GM12878 (cell line): ENCODE measurements around the gene KASH5. TPM values are rescaled to one million over a fixed set of nuclear protein-coding genes. Genes with fewer than 3 reads are reported as not detected.

Experiments used
- ATAC-seq: fragments of 200-7000 bp; cut with Tn5 transposase; 3 replicates; pipeline ENCODE4 v1.9.1; 2020; ENCODE audit warnings: mild to moderate bottlenecking, moderate library complexity
- BruUV-seq: library from RNA; stranded (reverse); fragments of 400-500 nt; replicated peaks from 2 replicates; lab custom pipeline; 2021; lab: Mats Ljungman, UMichigan
- CTCF ChIA-PET: fragments of 300-600 bp; sonication (Branson Sonifier 250); formaldehyde crosslinking; extraction: SDS; loops from one replicate; lab custom pipeline; 2021; ENCODE audit warnings: inconsistent platforms; lab: Yijun Ruan, JAX
- POLR2A ChIA-PET: fragments of 350-600 bp; formaldehyde crosslinking; extraction: SDS; loops from one replicate; lab custom pipeline; 2021; ENCODE audit warnings: inconsistent platforms; lab: Charles Lee
- RAD21 ChIA-PET: fragments of 300-600 bp; sonication (Branson Sonifier 250); formaldehyde crosslinking; loops from one replicate; lab custom pipeline; 2023; ENCODE audit warnings: antibody characterized with exemption; ENCODE audit not compliant: unreplicated experiment; lab: Charles Lee
- SMC1A ChIA-PET: fragments of 300-600 bp; sonication (Branson Sonifier 250); formaldehyde crosslinking; loops from one replicate; lab custom pipeline; 2023; ENCODE audit not compliant: unreplicated experiment, uncharacterized antibody; lab: Charles Lee
- DNase-seq: peaks from one replicate; pipeline ENCODE4 v3.0.0-alpha.2; 2011; ENCODE audit warnings: low read depth, low spot score
- FAIRE-seq: peaks from 3 replicates; lab custom pipeline; 2011; peaks lifted over from hg19 to GRCh38; lab: Jason Lieb, UNC
- H2AFZ ChIP-seq: 2 replicates; pipeline ENCODE4 v1.6.0; 2011; ENCODE audit warnings: low read depth, low read length, control low read depth; ENCODE audit not compliant: control insufficient read depth
- H3K27ac ChIP-seq: 2 replicates; pipeline ENCODE4 v1.5.1; 2011; ENCODE audit warnings: control low read depth; ENCODE audit not compliant: control insufficient read depth, insufficient read depth
- H3K27me3 ChIP-seq, 2 experiments: replicated peaks in 1 of 2; 2 replicates each; pipeline versions ENCODE4 v1.6.0 to v1.6.1; 2011; ENCODE audit warnings: low read length in 1 of 2; ENCODE audit not compliant: control insufficient read depth in 2 of 2, insufficient read depth in 2 of 2
- H3K36me3 ChIP-seq, 2 experiments: 2 replicates each; pipeline ENCODE4 v1.5.1; 2011; ENCODE audit warnings: low read length in 1 of 2; ENCODE audit not compliant: control insufficient read depth in 2 of 2, insufficient read depth in 2 of 2
- H3K4me1 ChIP-seq: 2 replicates; pipeline ENCODE4 v1.6.1; 2011; ENCODE audit warnings: mild to moderate bottlenecking, low read length, moderate library complexity, mixed read lengths; ENCODE audit not compliant: control insufficient read depth, insufficient read depth
- H3K4me2 ChIP-seq: 2 replicates; pipeline ENCODE4 v1.6.0; 2011; ENCODE audit warnings: control low read depth; ENCODE audit not compliant: control insufficient read depth, insufficient read depth
- H3K4me3 ChIP-seq: fragments of 200-600 bp; sonication (generic); 2 replicates; pipeline ENCODE4 v1.5.1; 2016
- H3K79me2 ChIP-seq: 2 replicates; pipeline ENCODE4 v1.6.0; 2011; ENCODE audit warnings: low read length; ENCODE audit not compliant: control insufficient read depth, insufficient read depth
- H3K9ac ChIP-seq: 2 replicates; pipeline ENCODE4 v1.8.0; 2011; ENCODE audit warnings: low read length, control low read depth, mixed read lengths; ENCODE audit not compliant: control insufficient read depth, insufficient read depth
- H3K9me3 ChIP-seq: replicated peaks from 3 replicates; pipeline ENCODE4 v1.5.1; 2011; ENCODE audit warnings: mild to moderate bottlenecking, low read length; ENCODE audit not compliant: control insufficient read depth, insufficient read depth
- H4K20me1 ChIP-seq: 2 replicates; pipeline ENCODE4 v1.6.0; 2011; ENCODE audit not compliant: control insufficient read depth, insufficient read depth
- EGR1 ChIP-seq, 2 experiments: IDR thresholded peaks; 1 replicate in 1 of 2; 2 replicates in 1 of 2; pipeline ENCODE4 v1.6.1; 2011 to 2012; ENCODE audit warnings: low read depth in 2 of 2, low read length in 2 of 2, borderline replicate concordance in 1 of 2, mild to moderate bottlenecking in 1 of 2, moderate library complexity in 1 of 2
- MYC ChIP-seq: IDR thresholded peaks from 2 replicates; pipeline ENCODE4 v1.6.1; 2011; ENCODE audit warnings: mild to moderate bottlenecking, low read length, moderate library complexity, inconsistent platforms; ENCODE audit not compliant: insufficient read depth, insufficient replicate concordance, insufficient read length, severe bottlenecking
- NFYA ChIP-seq: IDR thresholded peaks from 2 replicates; pipeline ENCODE4 v1.6.1; 2011; ENCODE audit warnings: low read depth, mild to moderate bottlenecking, low read length, improper control_type of control experiment, borderline replicate concordance
- NFYB ChIP-seq: IDR thresholded peaks from 2 replicates; pipeline ENCODE4 v1.6.1; 2011; ENCODE audit warnings: low read depth, mild to moderate bottlenecking, low read length, improper control_type of control experiment, moderate library complexity; ENCODE audit not compliant: insufficient read depth
- SIN3A ChIP-seq: IDR thresholded peaks from 2 replicates; pipeline ENCODE4 v1.6.1; 2012; ENCODE audit warnings: low read depth, low read length, improper control_type of control experiment
- ZNF207 ChIP-seq: fragments of 450-650 bp; IDR thresholded peaks from 2 replicates; pipeline ENCODE4 v1.6.1; 2014; ENCODE audit warnings: antibody characterized with exemption, mild to moderate bottlenecking, borderline replicate concordance
- WGBS: methylation state at CpG from one replicate; pipeline ENCODE4 v1.1.6; 2016; ENCODE audit warnings: low lambda C conversion rate; ENCODE audit not compliant: insufficient replicate concordance, insufficient coverage; ENCODE audit errors: missing lambda C conversion rate; 5-methylcytosine and 5-hydroxymethylcytosine counted together
- in situ Hi-C: fragments of 300-500 bp; cut with MboI; formaldehyde crosslinking; loops from 9 replicates; pipeline ENCODE4 v1.14.3; 2018; ENCODE audit warnings: mixed read lengths
- intact Hi-C: fragments of 100-400 bp; cut with micrococcal nuclease; formaldehyde crosslinking; loops from one replicate; pipeline ENCODE4 v1.14.2; 2022; ENCODE audit not compliant: unreplicated experiment
- polyA plus RNA-seq, 11 experiments: library from polyadenylated mRNA; depleted of rRNA in 4 of 11; unstranded in 6 of 11; stranded (reverse) in 5 of 11; fragments of >200 nt; fragmentation: Nextera tagmentation in 4 of 11; fragmentation: Illumina TruSeq in 1 of 11; extraction: Ambion mirVana in 4 of 11; extraction: Trizol in 1 of 11; gene quantifications; 1 replicate in 1 of 11; 2 replicates in 10 of 11; pipeline versions ENCODE4 v1.2.1 to v1.2.3, GENCODE V29; 2011 to 2016; ENCODE audit warnings: inconsistent platforms in 2 of 11, missing spikeins in 2 of 11, low read depth in 1 of 11
- total RNA-seq, 4 experiments: library from RNA; depleted of rRNA in 3 of 4; stranded (reverse); fragments of >200 nt in 3 of 4; fragmentation: Illumina TruSeq in 1 of 4; extraction: Trizol in 1 of 4; gene quantifications; 2 replicates each; pipeline versions ENCODE4 v1.2.1 to v1.2.3, GENCODE V29; 2013 to 2021

The KASH5 gene
- total and polyA plus RNA-seq, 10 of the 15 experiments (the other 5 are each of a cell fraction or from before 2014, with no cell fraction given), result 0.03 to 0.06 (median 0.05) TPM; not detected in 7

GRCh38 chr19:49442354-49442753 lies 54.3 kb downstream of the KASH5 start (continued):
- no peak for TF ChIP-seq NFYA

- RAD21 ChIA-PET, result interaction anchor here (0.5 to 1.8 kb wide), 12 partner anchors 9 to 249 kb away, joined by 3 to 15 read pairs (median 4); partner anchors contain the start of genes PIH1D1 and SCAF1
- TF ChIP-seq MYC, result no peak
- TF ChIP-seq NFYA, result no peak
- peak in 1 of 2 experiments; percentile 78; a peak in 1 of 3 replicates for TF ChIP-seq EGR1 (IDR thresholded peaks at IDR 0.05; ENCODE audit: borderline replicate concordance in 1 of 2, low read depth in 2 of 2, low read length in 2 of 2)
- no peak for TF ChIP-seq NFYB
- TF ChIP-seq SIN3A, result no peak
- TF ChIP-seq ZNF207, result no peak
- TF ChIP-seq, all 136 proteins: peak for 1
- no peak for FAIRE-seq
- POLR2A ChIA-PET, result interaction anchor here (1.0 to 1.5 kb wide), 4 partner anchors 9 to 52 kb away, joined by 3 to 5 read pairs (median 4); partner anchors contain the start of gene PIH1D1
- Histone ChIP-seq H3K9ac (peak overlapping the region; percentile 5; the same call in 1 of the 2 replicates), H2AFZ (peak overlapping the region; percentile 76), H4K20me1 (no peaks in the 10 kb centered on the region), H3K4me3 (peak overlapping the region; percentile 81), H3K4me2 (peak overlapping the region; percentile 62), H3K9me3 (no peaks in the 10 kb centered on the region), H3K79me2 (no peaks in the 10 kb centered on the region), H3K36me3 (peaks cover 0 to 3% of the 10 kb centered on the region in 2 experiments; a peak in 2 of 4 replicates), H3K4me1 (no peaks in the 10 kb centered on the region), H3K27me3 (peaks cover 9 to 23% of the 10 kb centered on the region in 2 experiments), H3K27ac (no peak overlapping the region; the same call in 1 of the 2 replicates)
- intact Hi-C loops, result loop anchor here (1.0 kb wide), 7 partner anchors 27 to 217 kb away; partner anchors contain the start of gene FLT3LG
- WGBS, result under 1% methylated on average over 15 of the region's 43 CpGs
- peak; percentile 68 for ATAC-seq
- CTCF ChIA-PET, result interaction anchor here (0.6 to 4.9 kb wide), 12 partner anchors 9 to 218 kb away, joined by 3 to 47 read pairs (median 4); partner anchors contain the start of genes ALDH16A1 and PIH1D1
- SMC1A ChIA-PET, result interaction anchor here (1.5 to 3.0 kb wide), 4 partner anchors 27 to 217 kb away, joined by 4 to 14 read pairs (median 4); no protein-coding TSS in a partner anchor
- BruUV-seq, result no TSS peak
- DNase-seq, result no peak
- in situ Hi-C loops, result no loop called here
Observed at GRCh38 chr19:49442771-49443365, 54.8 kb downstream of the KASH5 start.
